ENCODE data around the gene ISOC2. TPM values are rescaled to one million over a fixed set of nuclear protein-coding genes. Genes with fewer than 3 reads are reported as not detected.

Gene ISOC2
- total and polyA plus RNA-seq, 9 of the 15 experiments (the other 6 are each of a cell fraction or from before 2014, with no cell fraction given) = 1.2 to 229 (median 58.3) TPM

DNA sequence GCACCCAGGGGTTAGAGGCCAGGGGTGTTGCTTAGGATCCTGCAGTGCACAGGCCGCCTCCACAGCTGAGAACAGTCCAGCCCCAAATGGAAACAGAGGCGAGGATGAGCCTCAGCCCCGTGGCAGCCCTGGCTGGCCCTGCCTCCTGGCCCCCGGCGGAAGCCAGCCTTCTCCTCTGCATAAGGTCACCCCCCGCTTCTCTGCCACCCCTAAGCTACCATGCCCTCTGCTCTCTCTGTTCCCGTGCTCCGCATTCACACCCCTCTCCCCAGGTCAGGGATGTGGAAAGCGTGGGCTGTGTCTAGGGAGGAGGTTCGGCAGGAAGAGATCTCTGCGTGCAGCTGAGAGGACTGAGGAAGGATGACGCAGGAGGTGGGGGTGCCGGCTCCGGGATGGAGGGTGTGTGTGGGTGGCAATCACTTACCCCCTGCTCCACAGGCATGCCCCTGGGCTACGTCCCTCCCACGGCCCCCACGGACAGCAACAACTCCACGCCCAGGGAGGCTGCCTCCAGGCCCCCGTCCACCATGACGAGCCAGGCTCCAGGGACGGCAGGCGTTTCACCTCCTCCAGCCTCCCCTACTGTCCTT lies 32.8 kb upstream of the ISOC2 start (continued):
- TF ChIP-seq TRIM25 (IDR thresholded peaks at IDR 0.05; ENCODE audit: borderline replicate concordance) (no peak), HDAC8 (tag; IDR thresholded peaks at IDR 0.05) (no peak), NELFE (IDR thresholded peaks at IDR 0.05; ENCODE audit: insufficient read depth, insufficient read length) (no peak), PHB (CRISPR knock-in tag; IDR thresholded peaks at IDR 0.05) (no peak), NR2C2 (CRISPR knock-in tag; IDR thresholded peaks at IDR 0.05) (no peak), NR2C2 (tag; IDR thresholded peaks at IDR 0.05) (no peak), GATAD2A (IDR thresholded peaks at IDR 0.05) (no peak), EP300 (IDR thresholded peaks at IDR 0.05; ENCODE audit: low read length) (no peak), U2AF1 (optimal IDR thresholded peaks at IDR 0.05; ENCODE audit: low read depth, low read length) (no peak), LARP7 (IDR thresholded peaks at IDR 0.05) (no peak), SPI1 (IDR thresholded peaks at IDR 0.05; ENCODE audit: borderline replicate concordance, low read depth, low read length) (no peak), SMAD3 (CRISPR knock-in tag; conservative IDR thresholded peaks at IDR 0.05) (no peak), TRIM28 (IDR thresholded peaks at IDR 0.05) (no peak), EWSR1 (IDR thresholded peaks at IDR 0.05; ENCODE audit: borderline replicate concordance, low read depth, partially characterized antibody) (no peak), PKNOX1 (IDR thresholded peaks at IDR 0.05) (no peak), ILF3 (IDR thresholded peaks at IDR 0.05; ENCODE audit: borderline replicate concordance) (no peak), TEAD4 (IDR thresholded peaks at IDR 0.05; ENCODE audit: low read length) (no peak), TEAD4 (CRISPR knock-in tag; IDR thresholded peaks at IDR 0.05; ENCODE audit: borderline replicate concordance) (no peak), EGR1 (conservative IDR thresholded peaks at IDR 0.05) (peak; percentile 94), ZNF140 (CRISPR knock-in tag; IDR thresholded peaks at IDR 0.05) (no peak), FUS (optimal IDR thresholded peaks at IDR 0.05; ENCODE audit: low read depth, low read length) (no peak), PHTF2 (CRISPR knock-in tag; IDR thresholded peaks at IDR 0.05) (no peak), HIVEP1 (CRISPR knock-in tag; IDR thresholded peaks at IDR 0.05) (no peak), TOE1 (IDR thresholded peaks at IDR 0.05; ENCODE audit: borderline replicate concordance) (no peak), TOE1 (CRISPR knock-in tag; IDR thresholded peaks at IDR 0.05; ENCODE audit: borderline replicate concordance, low read depth) (no peak), CREB3 (tag; conservative IDR thresholded peaks at IDR 0.05; ENCODE audit: low read depth) (no peak), ZNF583 (CRISPR knock-in tag; IDR thresholded peaks at IDR 0.05) (no peak)
- TF ChIP-seq, protein P1, sequence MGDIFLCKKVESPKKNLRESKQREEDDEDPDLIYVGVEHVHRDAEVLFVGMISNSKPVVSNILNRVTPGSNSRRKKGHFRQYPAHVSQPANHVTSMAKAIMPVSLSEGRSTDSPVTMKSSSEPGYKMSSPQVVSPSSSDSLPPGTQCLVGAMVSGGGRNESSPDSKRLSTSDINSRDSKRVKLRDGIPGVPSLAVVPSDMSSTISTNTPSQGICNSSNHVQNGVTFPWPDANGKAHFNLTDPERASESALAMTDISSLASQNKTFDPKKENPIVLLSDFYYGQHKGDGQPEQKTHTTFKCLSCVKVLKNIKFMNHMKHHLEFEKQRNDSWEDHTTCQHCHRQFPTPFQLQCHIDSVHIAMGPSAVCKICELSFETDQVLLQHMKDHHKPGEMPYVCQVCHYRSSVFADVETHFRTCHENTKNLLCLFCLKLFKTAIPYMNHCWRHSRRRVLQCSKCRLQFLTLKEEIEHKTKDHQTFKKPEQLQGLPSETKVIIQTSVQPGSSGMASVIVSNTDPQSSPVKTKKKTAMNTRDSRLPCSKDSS (IDR thresholded peaks at IDR 0.05; ENCODE audit: low read depth, partially characterized antibody) = no peak
